ENCODE data around the gene HSPA13. TPM values are rescaled to one million over a fixed set of nuclear protein-coding genes. Genes with fewer than 3 reads are reported as not detected.
A peak's percentile ranks its signal among the peaks of the same experiment; 100 is the strongest.

HSPA13 gene
- total and polyA plus RNA-seq, 2 donors (not counting 3 experiments of a cell fraction or from before 2014, with no cell fraction given) = 11.5 to 40.4 TPM

DNA sequence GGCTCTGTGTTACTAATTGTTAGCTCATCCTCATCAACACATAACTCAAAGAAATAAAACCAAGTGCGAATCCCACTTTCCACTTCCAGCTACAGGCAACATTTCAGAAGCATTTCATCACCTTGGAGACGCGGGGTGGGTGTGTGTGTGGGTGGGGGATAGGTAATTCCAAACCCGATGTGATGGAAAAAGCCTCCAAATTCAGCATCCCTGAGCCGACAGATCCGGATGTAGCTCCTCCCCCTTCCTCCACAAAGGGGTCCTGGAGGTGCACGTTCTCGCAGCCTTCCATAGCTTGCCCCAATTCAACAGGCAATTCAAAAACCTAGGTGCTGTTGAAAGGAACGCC, 486 bp downstream of the HSPA13 start:
- peak overlapping the region; percentile 86 for H3K9ac ChIP-seq (replicated peaks; ENCODE audit: extremely low read depth, insufficient read depth, low read length)
- POLR2A ChIA-PET = no interaction called here
- CTCF ChIA-PET = interaction anchor here (1.0 to 2.7 kb wide), 9 partner anchors 11 to 1459 kb away, joined by 3 to 8 read pairs (median 4); no protein-coding TSS in a partner anchor
- dilution Hi-C loops (cut with MboI; ENCODE audit: extremely low pct_ligation_motif_present, low sequenced_read_pairs) (no loop called here), intact Hi-C loops (cut with micrococcal nuclease) (loop anchor here (2.0 to 5.0 kb wide), 4 partner anchors 125 to 682 kb away; partner anchors contain the start of genes NRIP1 and SAMSN1)
- H3K9me3 ChIP-seq (replicated peaks; ENCODE audit: control insufficient read depth, insufficient read depth, low read length) = no peaks in the 10 kb centered on the region
- no peaks in the 10 kb centered on the region for H3K9me1 ChIP-seq (replicated peaks; ENCODE audit: control insufficient read depth, extremely low read depth, insufficient read depth, low read length)
- no peak for DNase-seq (ENCODE audit: low read depth, low spot score)
- H3K27ac ChIP-seq (ENCODE audit: insufficient read depth, low read depth, low read length) = peak overlapping the region; percentile 77
- TF ChIP-seq POLR2A (IDR thresholded peaks at IDR 0.05; ENCODE audit: low read depth, low read length) (peak; percentile 3), FOS (IDR thresholded peaks at IDR 0.05; ENCODE audit: borderline replicate concordance, insufficient read depth, low read length) (no peak)
- peaks cover 26% of the 10 kb centered on the region for H3K4me1 ChIP-seq (ENCODE audit: control insufficient read depth, extremely low read depth, insufficient read depth, low read length)
- H2AFZ ChIP-seq (ENCODE audit: low read depth, low read length) = peak overlapping the region; percentile 71
- peak; percentile 38 for FAIRE-seq
- peaks cover 7% of the 10 kb centered on the region for H4K20me1 ChIP-seq (replicated peaks; ENCODE audit: control insufficient read depth, extremely low read depth, insufficient read depth, low read length)
- peak overlapping the region; percentile 42 to 91 (median 84) for H3K4me3 ChIP-seq (replicated peaks in 1 of 3; ENCODE audit: insufficient read depth in 1 of 3, low read depth in 1 of 3, low read length in 3 of 3)
- H3K4me2 ChIP-seq (ENCODE audit: insufficient read depth, low read length) = peak overlapping the region; percentile 94
- BruUV-seq (replicated peaks) = TSS peak; percentile 49
- H3K27me3 ChIP-seq (ENCODE audit: control insufficient read depth in 2 of 2, insufficient read depth in 2 of 2, low read length in 2 of 2) = no peaks in the 10 kb centered on the region
- H3K36me3 ChIP-seq (ENCODE audit: control insufficient read depth in 2 of 2, extremely low read depth in 1 of 2, insufficient read depth in 2 of 2, low read length in 2 of 2) = peaks cover 4 to 7% of the 10 kb centered on the region in 2 experiments
- peaks cover 37% of the 10 kb centered on the region for H3K79me2 ChIP-seq (ENCODE audit: control insufficient read depth, insufficient read depth, low read length)

DNA sequence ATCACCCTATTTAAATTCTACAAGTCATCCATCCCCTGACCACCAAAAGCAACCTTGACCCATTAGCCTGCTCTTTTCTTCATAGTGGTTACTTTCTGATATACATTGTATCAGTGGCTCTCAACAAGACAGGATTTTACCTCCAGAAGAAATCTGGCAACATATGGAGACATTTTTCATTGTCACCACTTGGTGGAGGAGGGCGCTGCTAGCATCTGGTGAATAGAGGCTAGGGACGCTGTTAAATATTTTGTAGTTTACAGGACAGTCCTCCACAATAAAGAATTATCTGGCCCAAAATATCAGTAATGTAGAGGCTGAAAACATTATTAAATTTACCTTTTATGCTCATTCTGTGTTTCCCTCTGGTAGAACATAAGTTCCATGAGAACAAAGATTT, 6.1 kb downstream of the HSPA13 start:
- FAIRE-seq = no peak

More for the DNA sequence above, 6.1 kb downstream of the HSPA13 start:
- peaks cover 26% of the 10 kb centered on the region for H3K79me2 ChIP-seq (ENCODE audit: control insufficient read depth, insufficient read depth, low read length)
- no peak overlapping the region for H3K27ac ChIP-seq (ENCODE audit: insufficient read depth, low read depth, low read length)
- no peaks in the 10 kb centered on the region for H3K27me3 ChIP-seq (ENCODE audit: control insufficient read depth in 2 of 2, insufficient read depth in 2 of 2, low read length in 2 of 2)
- TF ChIP-seq POLR2A (IDR thresholded peaks at IDR 0.05; ENCODE audit: low read depth, low read length) (no peak), EZH2 (IDR thresholded peaks at IDR 0.05; ENCODE audit: borderline replicate concordance, low read depth, low read length, severe bottlenecking) (no peak), POLR2AphosphoS5 (IDR thresholded peaks at IDR 0.05; ENCODE audit: insufficient read depth, low read depth, low read length) (no peak), JUN (IDR thresholded peaks at IDR 0.05; ENCODE audit: borderline replicate concordance, insufficient read depth, insufficient read length, low read depth) (no peak), GATA2 (IDR thresholded peaks at IDR 0.05; ENCODE audit: insufficient read depth, insufficient read length, low read depth, low read length) (no peak), MYC (IDR thresholded peaks at IDR 0.05; ENCODE audit: low read depth, low read length) (no peak), FOS (IDR thresholded peaks at IDR 0.05; ENCODE audit: borderline replicate concordance, insufficient read depth, low read length) (no peak)
- TF ChIP-seq, protein P1, sequence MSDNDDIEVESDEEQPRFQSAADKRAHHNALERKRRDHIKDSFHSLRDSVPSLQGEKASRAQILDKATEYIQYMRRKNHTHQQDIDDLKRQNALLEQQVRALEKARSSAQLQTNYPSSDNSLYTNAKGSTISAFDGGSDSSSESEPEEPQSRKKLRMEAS (IDR thresholded peaks at IDR 0.05; ENCODE audit: insufficient read depth, insufficient read length) = no peak
- TF ChIP-seq, protein P2, sequence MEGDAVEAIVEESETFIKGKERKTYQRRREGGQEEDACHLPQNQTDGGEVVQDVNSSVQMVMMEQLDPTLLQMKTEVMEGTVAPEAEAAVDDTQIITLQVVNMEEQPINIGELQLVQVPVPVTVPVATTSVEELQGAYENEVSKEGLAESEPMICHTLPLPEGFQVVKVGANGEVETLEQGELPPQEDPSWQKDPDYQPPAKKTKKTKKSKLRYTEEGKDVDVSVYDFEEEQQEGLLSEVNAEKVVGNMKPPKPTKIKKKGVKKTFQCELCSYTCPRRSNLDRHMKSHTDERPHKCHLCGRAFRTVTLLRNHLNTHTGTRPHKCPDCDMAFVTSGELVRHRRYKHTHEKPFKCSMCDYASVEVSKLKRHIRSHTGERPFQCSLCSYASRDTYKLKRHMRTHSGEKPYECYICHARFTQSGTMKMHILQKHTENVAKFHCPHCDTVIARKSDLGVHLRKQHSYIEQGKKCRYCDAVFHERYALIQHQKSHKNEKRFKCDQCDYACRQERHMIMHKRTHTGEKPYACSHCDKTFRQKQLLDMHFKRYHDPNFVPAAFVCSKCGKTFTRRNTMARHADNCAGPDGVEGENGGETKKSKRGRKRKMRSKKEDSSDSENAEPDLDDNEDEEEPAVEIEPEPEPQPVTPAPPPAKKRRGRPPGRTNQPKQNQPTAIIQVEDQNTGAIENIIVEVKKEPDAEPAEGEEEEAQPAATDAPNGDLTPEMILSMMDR (IDR thresholded peaks at IDR 0.05; ENCODE audit: extremely low read depth in 1 of 2, insufficient read depth in 1 of 2, low read depth in 1 of 2, low read length in 2 of 2) = no peak
- CTCF ChIA-PET = no interaction called here
- H3K9me1 ChIP-seq (replicated peaks; ENCODE audit: control insufficient read depth, extremely low read depth, insufficient read depth, low read length) = no peaks in the 10 kb centered on the region
- H3K4me1 ChIP-seq (ENCODE audit: control insufficient read depth, extremely low read depth, insufficient read depth, low read length) = peaks cover 16% of the 10 kb centered on the region
- BruUV-seq (replicated peaks) = no TSS peak
- intact Hi-C loops (cut with micrococcal nuclease) = no loop called here
- dilution Hi-C loops (cut with MboI; ENCODE audit: extremely low pct_ligation_motif_present, low sequenced_read_pairs) = no loop called here
- POLR2A ChIA-PET = no interaction called here
- no peak overlapping the region for H3K9ac ChIP-seq (replicated peaks; ENCODE audit: extremely low read depth, insufficient read depth, low read length)
- no peak overlapping the region for H3K4me2 ChIP-seq (ENCODE audit: insufficient read depth, low read length)
- H3K4me3 ChIP-seq (replicated peaks in 1 of 3; ENCODE audit: insufficient read depth in 1 of 3, low read depth in 1 of 3, low read length in 3 of 3) = no peak overlapping the region
- peaks cover 12 to 24% of the 10 kb centered on the region in 2 experiments for H3K36me3 ChIP-seq (ENCODE audit: control insufficient read depth in 2 of 2, extremely low read depth in 1 of 2, insufficient read depth in 2 of 2, low read length in 2 of 2)
- peaks cover 7% of the 10 kb centered on the region for H4K20me1 ChIP-seq (replicated peaks; ENCODE audit: control insufficient read depth, extremely low read depth, insufficient read depth, low read length)
- H2AFZ ChIP-seq (ENCODE audit: low read depth, low read length) = no peak overlapping the region
- DNase-seq (ENCODE audit: low read depth, low spot score) = no peak
- no peaks in the 10 kb centered on the region for H3K9me3 ChIP-seq (replicated peaks; ENCODE audit: control insufficient read depth, insufficient read depth, low read length)
